ENCODE data around the gene SLC38A11.

DNA sequence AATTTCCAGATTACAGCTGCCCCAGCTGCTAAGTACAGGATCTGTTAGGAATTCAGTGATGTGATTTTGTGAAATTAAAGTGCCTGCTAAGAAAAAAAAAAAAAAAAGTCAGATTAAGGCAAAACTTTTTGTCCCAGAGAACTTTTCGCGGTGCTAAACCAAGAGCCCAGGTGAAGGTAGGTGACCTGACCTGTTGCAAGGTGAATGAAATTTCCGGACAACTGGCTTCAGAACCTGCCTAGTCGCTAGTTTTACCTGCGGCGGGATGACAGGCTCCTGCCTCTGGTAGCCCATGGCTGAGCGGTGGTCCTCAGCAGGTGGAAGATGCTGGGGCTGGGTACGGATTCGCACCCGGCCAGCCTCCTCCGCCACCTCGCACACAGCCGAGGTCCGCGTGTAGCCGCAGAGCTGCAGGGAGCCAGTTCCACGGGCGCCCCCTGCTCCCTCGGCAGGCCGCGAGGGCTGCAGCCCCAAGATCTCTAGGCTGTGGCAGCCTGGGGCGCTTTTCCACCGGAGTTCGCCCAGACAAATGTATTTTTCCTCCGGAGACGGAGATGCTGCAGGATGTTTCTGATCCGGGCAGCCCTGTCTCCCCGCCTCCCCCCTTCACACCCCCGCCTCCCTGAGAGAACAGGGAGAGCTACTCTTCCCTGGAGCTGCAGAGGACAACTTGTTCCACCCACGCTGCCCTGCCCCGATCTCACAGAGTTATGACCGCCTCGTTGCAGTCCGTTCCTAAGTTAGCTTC lies at the start of gene SLC38A11:
- TF ChIP-seq ZSCAN25 (CRISPR knock-in tag; IDR thresholded peaks at IDR 0.05) (no peak), NFKBIZ (CRISPR knock-in tag; IDR thresholded peaks at IDR 0.05) (no peak), RBFOX2 (IDR thresholded peaks at IDR 0.05; ENCODE audit: low read depth, low read length) (no peak), SOX5 (CRISPR knock-in tag; IDR thresholded peaks at IDR 0.05; ENCODE audit: borderline replicate concordance) (no peak)

Measured in HepG2 (cell line).